ENCODE data around the gene BCL2L2.

The BCL2L2 gene

DNA sequence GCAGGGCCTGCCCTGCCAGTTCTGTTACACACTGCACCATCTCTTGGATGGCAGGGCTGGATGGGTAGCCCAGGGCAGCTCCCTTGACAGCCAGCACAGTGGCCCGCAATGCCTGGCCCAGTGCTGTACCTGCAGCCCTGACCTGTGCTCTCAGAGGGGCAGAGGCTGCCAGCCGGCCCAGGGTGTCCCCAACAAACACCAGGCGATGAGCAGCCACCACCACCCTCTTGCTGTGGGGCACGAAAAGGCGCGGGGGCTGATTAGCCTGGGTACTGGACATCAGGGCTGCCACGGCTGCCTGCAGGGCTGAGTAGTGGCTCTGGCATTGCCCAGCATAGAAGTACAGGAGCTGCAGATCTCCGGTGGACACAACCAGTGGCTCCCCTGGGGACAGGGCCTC lies 50.6 kb downstream of the BCL2L2 start:
- DNase-seq = peak in 1 of 2 experiments; percentile 11

DNA sequence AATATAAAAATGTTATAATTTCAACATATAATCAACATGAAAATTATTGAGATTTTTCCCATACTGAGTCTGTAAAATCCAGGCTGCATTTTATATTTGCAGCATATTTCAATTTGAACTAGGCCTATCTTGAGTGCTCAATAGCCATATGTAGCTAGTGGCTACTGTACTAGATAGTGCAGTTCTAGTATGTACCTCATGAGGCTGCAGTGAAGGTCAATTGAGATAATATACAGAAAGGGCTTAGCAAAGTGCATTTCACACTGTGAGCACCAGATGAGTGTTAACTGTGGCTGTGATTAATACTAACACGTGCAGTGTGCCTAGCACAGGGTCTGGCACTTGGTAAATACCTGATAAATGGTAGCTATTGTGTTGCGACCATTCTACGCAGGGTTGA lies 51.4 kb downstream of the BCL2L2 start:
- peak in 1 of 2 experiments; percentile 5 for DNase-seq

DNA sequence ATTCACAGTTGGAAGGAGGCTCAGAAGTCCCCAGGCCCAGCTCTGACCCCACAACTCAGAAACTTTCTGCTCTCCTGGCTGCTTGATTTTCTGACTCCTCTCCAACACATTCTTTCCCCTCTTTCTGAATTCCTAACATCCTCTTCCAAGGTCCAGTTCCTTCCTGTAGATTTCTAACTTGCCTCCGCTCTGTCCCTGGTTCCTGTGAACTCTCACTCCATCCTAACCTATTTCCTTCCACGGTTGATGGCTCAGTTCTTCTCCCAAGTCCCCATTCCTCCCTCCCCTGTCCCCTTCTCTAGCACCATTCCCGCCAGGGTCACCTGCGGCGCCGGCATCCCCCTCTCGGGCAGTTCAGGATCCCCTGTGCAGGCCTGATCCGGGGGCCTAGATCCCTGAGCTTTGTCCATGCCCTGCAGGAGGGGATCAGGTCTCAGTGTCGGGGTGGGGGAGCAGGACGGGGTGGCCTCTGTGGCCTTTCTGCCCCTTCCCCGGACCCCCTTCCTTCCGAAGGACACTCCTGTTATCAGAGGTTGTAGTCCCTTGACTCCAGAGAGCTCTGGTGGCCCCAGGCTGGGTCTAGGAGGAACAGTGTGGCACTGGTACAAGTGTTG lies 52.0 kb downstream of the BCL2L2 start:
- DNase-seq = no peak

DNA sequence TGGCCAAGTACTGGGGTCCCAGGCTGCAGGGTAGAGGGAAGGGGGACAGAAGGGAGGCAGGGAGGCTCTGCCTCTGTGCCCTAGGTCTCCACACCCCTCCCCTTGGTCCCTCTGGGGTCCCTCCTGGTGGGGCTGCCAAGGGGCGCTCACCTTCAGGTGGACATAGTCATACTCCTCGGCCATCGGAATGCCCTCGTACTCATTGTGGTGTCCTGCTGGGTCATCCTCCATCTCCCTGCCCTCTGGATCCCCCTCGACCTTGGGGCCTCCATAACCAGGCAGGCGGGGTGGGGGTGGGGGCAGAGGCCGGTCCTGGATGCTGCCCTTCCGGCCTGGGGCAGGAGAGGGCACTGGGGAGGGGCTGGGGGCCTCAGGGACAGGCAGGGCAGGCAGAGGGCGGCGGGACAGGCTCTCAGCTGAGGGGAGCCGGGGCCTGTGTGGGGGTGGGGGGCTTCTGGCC lies 52.6 kb downstream of the BCL2L2 start:
- DNase-seq = no peak

DNA sequence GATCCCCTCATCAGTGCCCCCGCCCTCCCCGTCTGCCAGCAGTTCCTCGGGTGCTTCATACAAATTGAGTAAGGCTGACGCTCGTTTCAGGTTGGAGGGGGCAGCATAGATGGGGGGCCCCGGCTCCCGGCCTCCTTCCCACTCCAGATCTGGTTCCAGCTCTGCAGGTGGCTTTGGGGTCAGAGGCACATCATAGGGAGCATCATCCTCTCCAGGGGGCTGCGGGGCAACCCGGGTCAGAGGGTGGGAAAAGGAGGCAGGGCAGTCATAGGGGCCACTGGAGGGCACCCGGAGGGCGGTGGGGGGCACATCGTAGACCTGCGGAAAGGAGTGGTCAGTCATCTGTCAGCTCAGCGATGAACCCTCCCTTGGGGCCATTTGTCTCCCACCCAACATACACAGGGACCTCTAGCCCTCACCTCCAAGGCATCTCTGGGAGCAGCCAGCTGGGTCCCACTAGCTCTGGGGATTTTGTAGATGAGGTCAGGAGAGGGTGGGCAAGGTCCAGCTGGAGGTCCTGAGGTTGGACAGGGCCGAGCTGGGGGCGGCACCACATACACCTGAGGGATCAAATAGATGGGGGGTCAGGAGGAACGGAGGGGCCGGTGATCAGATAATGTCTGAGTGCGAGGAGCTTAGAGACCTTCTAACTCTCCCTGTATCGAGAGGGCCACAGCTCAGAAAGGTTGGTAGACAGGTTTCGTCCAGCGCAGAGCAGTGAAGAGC lies 53.3 kb downstream of the BCL2L2 start:
- DNase-seq = no peak

DNA sequence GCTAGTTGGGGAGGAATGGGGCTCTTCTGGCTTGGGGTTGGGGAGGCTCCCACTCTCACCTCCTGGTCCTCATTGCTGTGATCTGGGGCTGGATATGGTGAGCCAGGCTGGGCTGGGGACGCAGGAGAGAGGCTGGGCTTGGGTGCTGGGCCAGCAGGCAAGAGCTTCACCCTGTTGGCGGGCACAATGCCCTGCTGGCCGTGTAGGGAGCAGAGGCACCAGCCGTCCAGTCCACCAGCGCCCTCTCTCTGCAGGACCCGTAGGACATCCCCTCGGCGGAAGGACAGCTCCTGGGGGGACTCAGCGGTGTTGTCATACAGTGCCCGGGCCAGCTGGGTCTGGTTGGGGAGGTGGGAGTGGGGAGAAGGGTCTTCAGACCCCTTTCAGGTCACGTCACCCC lies 53.9 kb downstream of the BCL2L2 start:
- DNase-seq = no peak

DNA sequence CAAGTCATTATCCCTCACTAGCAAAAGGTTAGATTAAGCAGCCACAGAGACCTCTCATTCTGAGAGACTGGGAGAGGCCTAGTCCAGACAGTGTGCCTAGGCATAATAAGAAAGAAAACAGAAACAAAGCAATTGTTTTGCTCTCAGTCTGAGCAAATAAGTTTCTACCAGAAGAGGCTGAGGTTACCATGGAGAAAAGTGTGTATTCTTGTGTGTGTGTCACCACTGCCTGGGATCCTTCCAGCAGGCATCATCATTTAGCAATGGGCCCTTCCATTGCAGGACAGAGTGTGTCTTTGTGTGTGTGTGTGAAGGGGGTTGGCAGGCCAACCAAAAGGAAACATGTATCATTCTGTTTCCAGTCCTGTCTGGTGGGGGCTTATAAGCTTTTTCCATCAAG lies 54.7 kb downstream of the BCL2L2 start:
- no peak for DNase-seq
